GM21825 (cell line): ENCODE results near the gene AADAC.
"Not testable (repeated sequence)": the region's sequence is repeated elsewhere in the genome, so short reads cannot be mapped to it uniquely, and the experiment has no call there.

Experiments
- ATAC-seq: cut with Tn5 transposase; IDR thresholded peaks from one replicate; pipeline ENCODE4 v1.9.1; 2021; ENCODE audit warnings: mild to moderate bottlenecking, moderate library complexity; ENCODE audit not compliant: unreplicated experiment

The AADAC gene, protein sequence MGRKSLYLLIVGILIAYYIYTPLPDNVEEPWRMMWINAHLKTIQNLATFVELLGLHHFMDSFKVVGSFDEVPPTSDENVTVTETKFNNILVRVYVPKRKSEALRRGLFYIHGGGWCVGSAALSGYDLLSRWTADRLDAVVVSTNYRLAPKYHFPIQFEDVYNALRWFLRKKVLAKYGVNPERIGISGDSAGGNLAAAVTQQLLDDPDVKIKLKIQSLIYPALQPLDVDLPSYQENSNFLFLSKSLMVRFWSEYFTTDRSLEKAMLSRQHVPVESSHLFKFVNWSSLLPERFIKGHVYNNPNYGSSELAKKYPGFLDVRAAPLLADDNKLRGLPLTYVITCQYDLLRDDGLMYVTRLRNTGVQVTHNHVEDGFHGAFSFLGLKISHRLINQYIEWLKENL

DNA sequence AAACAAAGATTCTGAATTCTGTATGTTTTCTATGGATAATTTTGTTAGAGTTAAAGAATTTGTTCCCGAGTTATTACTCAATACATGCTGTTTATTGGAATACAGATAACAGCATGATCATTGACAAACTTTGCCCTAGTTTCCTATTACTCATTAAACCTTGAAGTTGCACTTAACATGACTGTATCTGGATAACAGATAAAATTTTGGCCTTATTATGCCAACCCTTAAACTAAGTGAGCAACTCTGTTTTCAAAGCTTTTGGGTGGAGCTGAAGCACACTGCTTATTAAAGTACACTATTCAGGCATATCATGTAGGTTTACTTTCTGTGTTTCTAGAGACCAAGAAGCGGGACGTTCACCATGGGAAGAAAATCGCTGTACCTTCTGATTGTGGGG, at the start of gene AADAC:
Gene AADAC (plus strand): TSS at position 318 of the 400 bp plus-strand sequence. CDS start 47 bp downstream, at position 365.
- ATAC-seq = no peak

DNA sequence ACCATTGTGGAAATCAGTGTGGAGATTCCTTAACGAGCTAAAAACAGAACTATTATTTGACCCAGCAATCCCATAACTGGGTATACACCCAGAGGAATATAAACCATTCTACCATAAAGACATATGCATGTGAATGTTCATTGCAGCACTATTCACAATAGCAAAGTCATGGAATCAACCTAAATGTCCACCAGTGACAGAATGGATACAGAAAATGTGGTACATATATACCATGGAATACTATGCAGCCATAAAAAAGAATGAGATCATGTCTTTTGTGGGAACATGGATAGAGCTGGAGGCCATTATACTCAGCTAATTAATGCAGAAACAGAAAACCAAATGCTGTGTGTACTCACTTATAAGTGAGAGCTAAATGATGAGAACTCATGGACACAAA, 49.2 kb upstream of the AADAC start:
- not testable (repeated sequence) for ATAC-seq

DNA sequence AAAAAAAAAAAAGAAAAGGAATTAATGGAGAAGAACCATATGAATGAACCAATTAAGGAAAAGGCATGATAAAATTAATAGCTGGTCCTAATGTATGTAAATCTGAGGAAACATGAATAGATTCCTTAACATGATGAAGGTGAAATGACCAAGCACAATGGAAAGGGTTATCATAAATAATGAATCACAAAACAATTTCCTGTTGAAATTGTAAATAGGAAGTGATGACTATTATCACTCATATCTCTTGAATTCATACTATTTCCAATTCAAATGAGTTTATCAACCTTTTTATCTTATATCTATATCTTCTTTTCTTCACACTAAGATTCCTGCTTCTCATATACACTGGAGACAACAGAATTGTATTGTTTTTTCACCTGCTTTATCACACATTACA, 48.2 kb upstream of the AADAC start:
- ATAC-seq = no peak

DNA sequence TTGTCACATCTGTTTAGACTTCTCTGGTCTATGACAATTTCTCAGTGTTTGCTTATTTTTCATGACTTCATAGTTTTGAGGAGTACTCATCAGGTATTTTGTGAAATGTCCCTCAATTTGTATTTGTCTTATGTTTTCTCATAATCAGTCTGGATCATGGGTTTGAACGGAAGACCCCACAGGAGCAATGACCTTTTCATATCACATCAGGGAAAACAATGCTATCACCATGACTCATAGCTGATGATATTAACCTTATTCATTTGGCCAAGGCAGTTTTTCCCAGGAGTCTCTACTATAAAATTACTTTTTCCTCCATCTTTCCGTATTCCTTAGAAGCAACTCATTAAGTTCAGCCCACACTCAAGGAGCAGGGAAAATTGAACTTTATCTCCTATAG, 47.5 kb upstream of the AADAC start:
- no peak for ATAC-seq

DNA sequence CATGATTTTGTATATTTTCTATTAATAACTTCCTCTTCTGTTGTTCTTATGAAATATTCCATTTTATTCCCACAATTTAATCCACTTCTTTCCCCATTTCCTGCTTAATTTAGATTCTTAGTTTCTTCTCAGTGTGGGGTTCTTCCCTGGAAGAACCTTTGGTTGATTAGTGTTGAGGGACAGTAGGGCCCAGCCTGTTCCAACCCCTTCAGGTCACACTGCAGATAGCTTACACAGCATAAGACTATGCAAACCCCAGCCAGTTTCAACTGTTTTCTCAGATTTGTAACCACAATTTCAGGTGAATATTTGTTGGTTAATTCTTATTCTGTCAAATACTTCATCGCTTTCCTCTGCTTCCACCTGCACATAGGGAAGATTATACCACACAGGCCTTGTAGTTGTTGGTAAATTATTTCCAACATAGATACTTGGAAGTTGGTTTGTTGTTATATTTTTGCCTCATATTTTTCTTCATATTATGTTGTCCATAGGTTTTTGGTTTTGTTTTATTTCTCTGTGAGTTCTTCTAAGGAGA, 45.5 kb upstream of the AADAC start:
- ATAC-seq = no peak

DNA sequence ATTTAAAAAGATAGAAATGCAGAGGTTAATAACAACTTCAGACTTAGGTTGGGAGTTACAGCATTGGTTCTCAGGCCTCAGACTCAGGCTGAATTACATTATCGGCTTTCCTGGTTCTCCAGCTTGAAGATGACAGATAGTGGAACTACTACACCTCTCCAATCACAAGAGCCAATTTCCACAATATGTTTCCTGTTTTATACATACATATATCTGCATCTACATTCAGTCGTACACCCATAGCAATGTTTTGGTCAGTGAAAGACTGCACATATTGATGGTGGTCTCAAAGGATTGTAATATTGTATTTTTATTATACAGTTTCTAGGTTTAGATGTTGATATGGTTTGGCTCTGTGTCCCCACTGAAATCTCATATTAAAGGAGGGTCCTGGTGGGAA, 44.7 kb upstream of the AADAC start:
- no peak for ATAC-seq

DNA sequence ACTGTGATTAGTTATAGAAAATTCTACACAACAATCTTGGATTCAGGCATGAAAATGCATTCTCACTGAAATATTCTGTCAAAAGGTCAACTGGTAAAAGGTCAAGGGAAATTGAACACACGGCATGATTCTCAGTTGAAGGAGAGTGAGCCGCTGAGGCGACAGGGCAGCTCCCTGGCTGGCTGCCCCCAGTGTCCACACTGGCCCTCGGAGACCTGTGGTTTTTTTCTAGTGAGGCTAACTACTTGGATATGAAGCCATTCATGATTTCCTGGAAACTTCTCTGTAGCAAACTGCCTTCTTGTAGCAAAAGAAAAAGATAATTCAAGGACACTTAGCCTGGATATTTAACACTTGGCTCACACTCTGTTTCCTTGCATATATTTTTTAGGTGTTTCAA, 43.0 kb upstream of the AADAC start:
- no peak for ATAC-seq

DNA sequence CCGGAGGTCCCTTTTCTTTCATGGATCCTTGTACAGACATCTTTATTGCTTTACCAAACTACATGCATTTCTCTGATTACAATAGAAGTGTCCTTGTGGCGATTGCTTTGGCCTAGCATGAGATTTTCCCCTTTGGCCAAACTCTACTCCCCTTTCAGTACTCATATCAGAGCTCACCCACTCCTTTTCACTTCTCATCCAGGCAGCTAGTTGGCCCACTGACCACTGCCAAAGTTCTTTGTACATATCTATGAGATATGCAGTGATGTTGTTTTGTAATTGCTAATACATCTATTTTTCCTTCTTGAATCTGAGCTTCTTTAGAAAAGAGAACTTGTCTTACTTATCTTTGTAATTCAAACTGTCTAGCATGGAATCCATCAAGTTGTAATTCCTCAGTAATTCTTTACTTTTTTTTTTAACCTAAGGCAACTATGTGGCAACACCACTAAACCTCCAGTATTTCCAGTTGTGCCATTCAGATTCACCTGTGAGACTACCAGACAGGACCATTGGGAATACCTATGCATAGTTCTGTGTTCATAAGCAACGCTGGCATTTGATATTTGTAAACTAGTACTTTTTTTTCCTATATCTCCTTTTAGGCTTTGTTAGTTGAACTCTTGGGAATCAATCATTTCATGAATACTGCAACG, 41.0 kb upstream of the AADAC start:
- no peak for ATAC-seq

DNA sequence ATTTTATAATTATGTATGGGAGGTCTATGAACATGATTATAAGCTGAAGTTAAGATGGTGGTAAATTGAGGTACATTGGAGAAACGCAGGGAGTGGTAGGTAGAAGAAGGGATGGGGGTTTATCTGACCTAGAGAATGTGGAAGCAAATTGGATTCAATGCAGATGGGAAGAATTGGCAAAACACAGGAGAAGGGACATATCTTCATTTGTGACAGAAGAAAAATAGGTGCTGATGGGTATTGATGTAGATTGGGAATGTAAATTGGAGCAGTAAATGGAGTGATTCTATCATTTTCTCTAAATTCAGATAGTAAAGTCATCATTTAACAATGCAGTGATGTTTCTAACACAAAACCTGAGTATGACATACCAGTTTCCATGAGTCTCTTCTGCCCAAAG, 39.7 kb upstream of the AADAC start:
- no peak for ATAC-seq

DNA sequence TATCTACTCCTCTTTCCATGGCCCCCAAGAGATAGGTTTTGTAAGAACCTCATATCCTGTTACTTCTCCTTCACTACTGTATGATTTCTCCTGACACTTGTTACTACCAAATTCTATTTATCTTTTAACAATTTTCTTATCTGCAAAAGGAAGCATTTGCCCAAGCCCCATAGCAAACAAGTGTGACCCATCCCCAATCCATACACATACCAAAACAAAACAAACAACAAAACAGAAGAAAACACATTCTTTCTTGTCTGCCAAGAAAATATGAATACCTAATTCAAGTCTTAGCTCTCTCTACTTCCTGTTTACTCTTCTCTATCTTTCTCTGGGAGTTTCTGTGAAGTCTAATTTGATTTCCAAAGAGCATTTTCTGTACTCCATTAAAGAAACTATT, 39.0 kb upstream of the AADAC start:
- ATAC-seq = no peak

DNA sequence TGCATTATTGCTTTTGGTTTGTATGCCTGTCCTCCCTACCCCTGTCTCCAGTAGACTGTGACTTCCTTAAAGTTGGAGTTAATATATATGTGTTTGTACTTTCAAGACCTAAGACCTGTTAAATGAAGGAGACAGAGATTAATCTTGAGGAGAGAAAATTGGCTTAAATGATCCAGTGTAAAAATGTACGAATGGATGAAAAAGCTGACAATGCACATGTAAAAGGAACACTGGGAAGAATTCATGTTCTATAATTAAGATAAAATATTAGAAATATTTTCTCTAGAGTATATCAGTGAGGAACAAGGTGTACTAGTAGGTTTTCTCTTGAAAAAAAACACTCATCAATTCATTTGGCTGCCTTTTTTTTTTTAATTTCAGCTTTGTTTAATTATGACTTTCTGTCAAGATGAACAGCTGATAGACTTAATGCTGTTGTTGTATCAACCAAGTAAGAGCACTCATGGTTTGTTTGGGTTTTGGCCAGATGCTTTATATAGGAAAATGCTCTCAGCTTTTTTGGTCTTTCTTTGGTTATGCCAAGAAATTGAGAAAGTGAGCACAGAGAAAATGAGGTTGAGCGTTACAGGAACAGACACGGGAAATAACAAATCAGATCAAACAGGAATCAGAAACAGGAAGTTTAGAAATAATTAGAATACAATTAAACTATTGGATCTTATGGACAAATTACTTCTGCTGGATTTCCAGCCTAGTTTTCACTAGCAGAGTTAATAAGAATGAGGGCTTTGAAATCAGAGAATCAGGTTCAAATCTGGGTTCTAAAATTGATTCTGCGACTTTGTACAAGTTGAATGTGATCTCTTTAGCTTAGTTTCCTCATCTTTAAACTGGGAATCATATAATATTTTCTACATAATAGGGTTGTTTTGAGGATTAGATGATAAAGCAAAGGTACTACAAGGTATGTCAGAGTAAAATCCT, 38.3 kb upstream of the AADAC start:
- ATAC-seq = no peak

DNA sequence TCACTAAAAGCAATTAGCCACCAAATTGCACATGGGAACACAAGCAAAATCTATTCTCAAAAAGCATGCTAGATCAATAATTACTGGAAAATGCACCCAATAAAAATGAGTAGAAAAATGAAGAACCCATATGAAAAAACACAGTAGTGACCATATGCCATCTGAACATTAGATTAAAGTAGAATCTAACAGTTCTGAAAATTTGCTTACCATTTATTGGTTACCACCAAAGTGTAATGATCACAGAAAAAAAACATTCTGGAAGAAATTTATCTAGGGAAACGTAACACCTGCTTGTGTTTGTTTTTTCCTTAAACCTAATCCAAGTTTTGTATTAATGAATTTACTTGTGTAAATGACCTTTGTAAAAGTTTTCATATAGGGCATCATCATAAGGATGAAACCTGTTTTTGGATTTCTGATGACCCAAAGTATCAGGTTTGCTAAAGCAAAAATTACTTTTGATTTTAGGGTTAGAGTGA, 37.6 kb upstream of the AADAC start:
- ATAC-seq = no peak

DNA sequence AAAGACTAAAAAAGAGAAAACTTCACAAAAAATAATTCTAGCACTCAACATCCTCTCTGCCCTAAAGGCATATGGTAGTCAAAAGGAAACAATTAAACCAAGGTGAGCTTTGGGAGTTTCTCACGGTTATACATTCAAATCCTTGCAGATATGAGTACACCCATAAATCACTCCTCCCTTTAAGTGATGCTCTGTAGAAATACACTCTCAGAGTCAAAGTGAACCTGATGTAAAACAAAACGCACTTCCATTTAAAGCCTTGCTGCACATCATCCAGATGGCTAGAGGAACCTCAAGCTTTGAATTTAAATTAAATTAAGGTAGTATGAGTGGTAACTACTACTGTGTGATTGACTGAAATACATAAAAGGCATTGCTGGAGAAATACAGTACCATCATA, 36.0 kb upstream of the AADAC start:
- no peak for ATAC-seq

DNA sequence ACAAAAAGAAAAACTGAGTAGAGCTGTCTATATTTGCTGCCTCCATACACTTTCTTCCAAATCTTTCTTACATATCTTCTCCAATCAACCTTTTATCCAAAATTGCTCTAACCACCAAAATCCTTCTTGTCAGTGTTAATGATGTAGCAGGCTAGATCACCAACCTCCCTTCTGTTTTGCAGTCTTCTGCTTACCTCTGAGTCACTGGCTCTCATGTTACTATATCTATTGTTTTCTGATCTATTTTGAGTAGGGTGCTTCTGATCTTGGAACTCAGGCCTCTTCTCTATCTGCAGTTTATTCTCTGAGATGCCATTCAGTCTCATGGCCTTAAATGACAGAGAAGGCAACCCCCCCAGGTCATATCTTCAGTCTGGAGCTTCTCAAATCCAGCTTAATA, 26.3 kb upstream of the AADAC start:
- ATAC-seq = no peak

DNA sequence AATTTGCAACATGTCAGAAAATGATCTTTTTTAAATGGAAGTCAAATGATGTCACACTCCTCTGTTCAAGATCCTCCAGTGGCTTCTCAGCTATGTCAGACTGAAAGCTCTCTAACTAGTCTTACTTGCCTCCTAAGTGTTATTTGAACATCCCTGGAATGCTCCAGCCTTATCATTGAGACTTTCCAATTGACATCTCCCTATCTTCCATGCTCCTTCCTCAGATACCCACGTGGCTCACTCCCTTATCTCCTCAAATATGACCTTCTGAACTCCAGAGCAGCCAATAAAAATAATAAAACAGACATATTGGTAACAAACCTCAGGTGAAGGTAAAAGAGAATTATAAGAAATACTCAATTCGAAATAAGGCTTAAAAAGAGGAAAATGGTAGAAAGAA, 25.5 kb upstream of the AADAC start:
- no peak for ATAC-seq

DNA sequence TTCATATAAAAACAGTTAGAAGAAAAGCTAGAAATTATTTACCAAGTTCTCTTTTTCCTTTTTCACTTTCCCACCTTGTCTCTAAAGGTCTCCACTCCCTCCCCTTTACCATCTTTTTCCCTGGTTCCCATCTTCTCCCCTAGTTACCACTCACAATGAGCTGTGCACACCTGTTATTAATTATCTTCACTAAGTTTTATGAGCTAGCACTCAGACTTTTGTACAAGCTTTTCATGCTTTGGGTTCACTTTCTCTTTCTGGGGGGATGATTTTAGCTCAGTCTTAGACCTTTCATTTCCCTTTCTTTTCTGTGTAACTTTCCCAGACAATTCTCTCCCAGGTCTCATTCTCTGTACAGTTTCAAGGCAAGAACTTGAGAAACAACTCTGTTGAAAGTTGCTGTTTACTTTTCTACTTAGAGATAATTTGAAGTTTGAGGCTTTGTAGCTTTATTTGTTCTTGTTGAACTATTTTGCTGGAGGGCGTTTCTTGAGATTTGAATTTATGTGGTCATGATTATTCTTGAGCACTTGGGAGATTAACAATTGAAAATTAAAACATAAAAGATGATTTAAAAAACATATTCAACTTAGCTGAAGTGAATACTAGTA, 24.0 kb upstream of the AADAC start:
- ATAC-seq = no peak

DNA sequence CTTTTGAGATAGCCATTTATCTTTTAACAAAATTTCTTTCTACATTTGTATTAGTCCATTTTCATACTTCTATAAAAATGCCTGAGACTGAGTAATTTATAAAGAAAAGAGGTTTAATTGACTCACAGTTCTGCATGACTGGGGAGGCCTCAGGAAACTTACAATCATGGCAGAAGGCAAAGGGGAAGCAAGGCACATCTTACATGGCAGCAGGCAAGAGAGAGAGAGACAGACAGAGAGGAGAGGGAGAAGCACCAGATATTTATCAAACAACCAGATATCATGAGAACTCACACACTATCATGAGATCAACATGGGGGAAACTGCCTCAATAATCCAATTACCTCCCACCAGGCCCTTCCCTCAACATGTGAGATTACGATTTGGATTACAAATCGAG, 23.2 kb upstream of the AADAC start:
- not testable (repeated sequence) for ATAC-seq

DNA sequence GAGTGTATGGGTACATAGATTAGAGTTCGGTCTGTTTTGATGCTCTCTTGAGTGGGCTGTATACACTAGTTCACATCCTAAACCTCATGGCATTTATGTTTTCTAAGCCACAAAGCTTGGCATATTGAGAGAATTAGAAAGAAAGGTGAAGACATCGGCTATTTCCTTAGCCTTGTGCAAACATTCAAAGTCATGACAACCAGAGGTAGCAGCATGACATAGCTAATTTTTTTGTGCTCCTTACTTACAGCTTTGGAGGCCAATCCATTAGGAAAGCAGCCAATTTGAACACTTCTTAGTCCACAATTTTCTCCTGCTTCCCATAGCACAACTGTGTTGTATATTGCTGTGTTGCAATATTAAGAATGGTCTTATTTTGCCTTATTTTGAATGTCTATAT, 21.5 kb upstream of the AADAC start:
- no peak for ATAC-seq

DNA sequence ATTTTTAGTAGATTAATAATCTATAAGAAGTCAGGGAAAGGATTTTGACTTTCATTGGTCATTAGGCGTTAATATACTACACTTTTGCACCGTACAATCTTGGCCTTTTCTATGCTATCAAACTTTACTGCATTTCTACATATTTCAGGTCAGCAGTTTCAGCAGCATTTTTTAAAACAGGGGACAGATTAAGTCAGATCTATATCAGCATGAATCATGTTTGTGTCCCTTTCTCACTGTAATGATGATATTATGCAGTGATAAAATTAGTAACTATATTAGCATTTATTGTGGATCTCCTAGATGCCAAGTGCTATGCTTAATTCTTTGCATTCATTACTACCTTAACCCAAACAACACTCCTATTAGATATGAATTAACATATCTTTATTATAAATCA, 20.3 kb upstream of the AADAC start:
- ATAC-seq = no peak

DNA sequence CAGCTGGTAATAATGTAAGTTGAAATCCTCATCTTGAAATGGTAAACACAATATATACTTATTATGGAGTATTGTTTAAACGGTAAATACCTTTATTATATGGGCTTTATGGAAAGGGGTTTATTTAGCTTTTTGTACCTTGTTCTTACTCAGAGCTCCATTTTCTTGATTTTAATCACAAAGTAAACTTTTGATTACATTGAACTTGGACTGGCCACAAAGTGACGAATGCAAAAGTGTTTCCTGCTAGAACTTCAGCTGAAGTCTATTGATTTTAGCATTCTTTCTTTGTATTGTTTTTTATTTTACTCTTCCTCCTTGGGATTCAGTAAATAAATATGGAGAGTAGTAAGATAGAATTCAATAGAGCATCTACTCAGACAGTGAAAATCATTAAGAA, 19.8 kb upstream of the AADAC start:
- ATAC-seq = no peak

DNA sequence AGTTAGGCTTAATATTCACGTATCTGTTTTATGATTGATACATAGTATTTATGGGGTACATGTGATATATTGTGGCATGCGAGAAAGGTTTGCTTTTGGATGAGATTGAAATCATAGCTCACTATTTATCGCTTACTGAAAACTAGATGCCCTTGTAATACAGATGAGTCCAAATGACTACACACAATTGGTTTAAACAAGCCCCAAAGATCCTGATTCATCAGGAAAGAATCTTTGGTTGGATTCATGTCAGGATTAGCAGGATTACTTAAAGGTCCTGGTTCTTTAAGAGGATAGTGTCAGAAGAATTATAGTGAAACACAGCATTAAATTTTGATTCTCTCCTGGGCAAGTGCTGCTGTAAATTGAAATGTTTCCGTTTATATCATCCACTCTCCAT, 18.6 kb upstream of the AADAC start:
- no peak for ATAC-seq
